ENCODE data around the gene MAP4K3.
A peak's percentile ranks its signal among the peaks of the same experiment; 100 is the strongest.

Gene MAP4K3

DNA sequence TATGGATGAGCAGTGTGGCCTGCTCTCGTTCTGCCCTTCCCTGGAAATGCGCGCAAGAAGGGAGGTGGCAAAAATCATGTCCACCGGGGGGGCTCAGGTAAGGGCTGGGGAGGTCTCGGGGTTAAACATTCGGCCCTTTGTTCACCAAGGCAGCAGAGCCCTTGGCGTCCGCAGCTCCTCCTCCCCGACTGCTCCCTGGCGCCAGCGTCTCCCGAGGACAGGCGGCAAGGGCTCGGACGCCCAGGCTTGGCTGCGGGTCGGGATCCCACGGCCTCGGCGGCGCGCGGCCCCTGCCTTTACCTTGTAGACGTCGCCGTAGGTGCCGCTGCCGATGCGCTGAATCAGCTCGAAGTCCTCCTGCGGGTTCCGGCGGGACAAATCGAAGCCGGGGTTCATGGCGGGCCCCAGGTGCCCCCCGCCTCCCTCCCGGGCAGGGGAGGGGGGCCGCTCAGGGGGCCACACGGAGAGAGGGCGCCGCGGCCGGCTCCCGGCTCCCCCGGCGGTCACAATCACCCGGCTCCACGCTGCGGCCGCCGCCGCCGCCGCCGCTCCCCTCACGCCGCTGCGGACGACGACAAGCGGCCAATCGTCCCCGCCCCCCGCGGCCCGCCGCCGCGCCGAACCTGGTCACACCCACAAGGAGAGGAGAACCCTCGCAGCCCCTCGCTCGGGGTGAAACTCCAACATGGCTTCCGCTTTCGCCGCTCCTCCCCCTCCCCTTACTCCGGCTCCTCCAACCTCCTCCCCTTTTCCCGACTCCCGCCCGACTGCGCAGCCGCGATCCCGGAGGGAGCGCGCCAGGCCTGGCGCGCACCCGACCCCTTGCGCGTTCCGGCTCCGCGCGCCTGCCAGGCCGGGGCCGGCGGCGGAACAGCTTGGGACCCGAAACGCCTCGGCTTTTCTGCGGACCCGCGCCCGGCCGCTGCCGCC, at the start of gene MAP4K3:
MAP4K3 (minus strand) TSS at position 694 of the 930 bp plus-strand sequence; CDS start at position 396, 298 bp downstream.
- DNase-seq (ENCODE audit: low spot score), result peak; percentile 93
- TF ChIP-seq, protein P1, sequence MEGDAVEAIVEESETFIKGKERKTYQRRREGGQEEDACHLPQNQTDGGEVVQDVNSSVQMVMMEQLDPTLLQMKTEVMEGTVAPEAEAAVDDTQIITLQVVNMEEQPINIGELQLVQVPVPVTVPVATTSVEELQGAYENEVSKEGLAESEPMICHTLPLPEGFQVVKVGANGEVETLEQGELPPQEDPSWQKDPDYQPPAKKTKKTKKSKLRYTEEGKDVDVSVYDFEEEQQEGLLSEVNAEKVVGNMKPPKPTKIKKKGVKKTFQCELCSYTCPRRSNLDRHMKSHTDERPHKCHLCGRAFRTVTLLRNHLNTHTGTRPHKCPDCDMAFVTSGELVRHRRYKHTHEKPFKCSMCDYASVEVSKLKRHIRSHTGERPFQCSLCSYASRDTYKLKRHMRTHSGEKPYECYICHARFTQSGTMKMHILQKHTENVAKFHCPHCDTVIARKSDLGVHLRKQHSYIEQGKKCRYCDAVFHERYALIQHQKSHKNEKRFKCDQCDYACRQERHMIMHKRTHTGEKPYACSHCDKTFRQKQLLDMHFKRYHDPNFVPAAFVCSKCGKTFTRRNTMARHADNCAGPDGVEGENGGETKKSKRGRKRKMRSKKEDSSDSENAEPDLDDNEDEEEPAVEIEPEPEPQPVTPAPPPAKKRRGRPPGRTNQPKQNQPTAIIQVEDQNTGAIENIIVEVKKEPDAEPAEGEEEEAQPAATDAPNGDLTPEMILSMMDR (IDR thresholded peaks at IDR 0.05; ENCODE audit: extremely low read depth, insufficient read depth, missing control alignments), result no peak
- in situ Hi-C loops (cut with MboI; ENCODE audit: low pct_unique_long_range_greater_than_20kb, low sequenced_read_pairs, unreplicated experiment), result no loop called here

DNA sequence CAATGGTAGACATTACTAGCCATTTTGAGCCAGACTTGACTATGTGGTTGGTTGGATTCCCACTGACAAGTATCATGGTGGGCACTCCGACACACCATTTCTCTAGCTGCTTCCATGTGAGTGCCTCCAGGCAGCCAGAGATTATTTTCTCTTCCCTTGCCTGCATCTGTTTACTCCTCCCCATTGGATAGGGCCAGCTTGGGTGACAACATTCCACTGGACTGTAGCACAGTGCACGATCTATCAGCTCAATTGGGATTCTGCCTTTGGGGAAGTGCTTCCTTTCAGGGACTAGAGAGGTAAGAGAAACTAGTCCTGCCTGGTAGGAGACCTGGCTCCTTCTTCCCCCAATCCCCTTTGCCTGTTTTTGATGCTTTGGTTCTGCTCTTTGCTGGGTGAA, 49.0 kb upstream of the MAP4K3 start:
- DNase-seq (ENCODE audit: low spot score), result no peak
- TF ChIP-seq, protein P1 (IDR thresholded peaks at IDR 0.05; ENCODE audit: extremely low read depth, insufficient read depth, missing control alignments), result no peak
- in situ Hi-C loops (cut with MboI; ENCODE audit: low pct_unique_long_range_greater_than_20kb, low sequenced_read_pairs, unreplicated experiment), result no loop called here

DNA sequence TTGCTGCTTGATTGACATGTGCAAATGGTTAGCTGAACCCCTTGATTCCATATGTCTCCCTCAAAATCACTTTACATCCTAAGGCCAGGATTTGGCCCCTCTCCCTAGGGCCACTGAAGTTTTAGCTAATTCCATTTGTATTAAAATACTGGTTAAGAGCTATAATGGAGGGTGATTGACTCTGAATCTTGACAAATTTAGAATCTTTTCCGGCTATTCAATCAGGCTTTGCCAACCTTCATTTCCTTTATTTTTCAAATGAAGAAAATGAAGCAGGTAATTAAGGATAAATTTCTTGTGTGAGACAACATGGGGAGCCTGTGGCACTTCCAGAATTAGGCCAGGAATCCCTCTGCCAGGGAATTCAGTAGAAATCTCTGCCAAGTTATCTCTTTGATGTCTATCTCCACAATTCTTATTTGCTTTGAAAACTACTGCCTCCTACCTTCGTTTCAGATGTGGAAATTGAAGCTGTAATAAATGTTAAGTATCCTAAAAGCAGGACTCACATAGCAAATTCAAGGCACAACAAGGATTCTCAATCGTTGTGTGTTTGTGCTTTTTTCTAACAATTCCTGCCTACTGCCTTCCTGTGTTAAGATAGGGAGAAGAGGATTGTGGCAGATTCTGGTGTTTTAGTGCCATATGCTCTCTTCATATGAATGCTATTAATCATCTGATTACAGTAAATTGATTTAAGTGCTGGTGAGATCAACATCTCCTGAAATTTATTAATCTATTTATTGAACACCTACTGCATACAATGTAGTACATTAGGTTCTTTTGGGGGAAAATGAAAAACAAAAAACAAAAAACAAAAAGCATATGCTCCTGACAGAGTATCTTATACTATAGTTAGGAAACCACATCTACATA, 47.8 kb upstream of the MAP4K3 start:
- in situ Hi-C loops (cut with MboI; ENCODE audit: low pct_unique_long_range_greater_than_20kb, low sequenced_read_pairs, unreplicated experiment), result no loop called here
- TF ChIP-seq, protein P1 (IDR thresholded peaks at IDR 0.05; ENCODE audit: extremely low read depth, insufficient read depth, missing control alignments), result no peak
- no peak for DNase-seq (ENCODE audit: low spot score)

DNA sequence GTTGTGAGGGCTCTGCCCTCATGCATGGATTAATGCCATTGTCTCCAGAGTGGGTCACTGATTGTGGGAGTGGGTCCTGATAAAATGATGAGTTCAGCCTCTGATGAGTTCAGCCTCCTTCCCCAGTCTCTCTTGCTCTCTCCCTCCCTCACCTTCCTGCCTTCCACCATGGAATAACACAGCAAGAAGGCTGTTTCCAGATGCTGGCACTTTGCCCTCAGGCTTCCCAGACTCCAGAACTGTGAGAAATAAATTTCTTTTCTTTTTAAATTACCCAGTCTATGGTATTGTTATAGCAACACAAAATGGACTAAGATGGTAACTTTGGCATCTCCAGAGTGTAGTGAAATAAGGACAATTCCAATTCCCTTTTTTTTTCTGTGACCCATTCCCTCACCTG, 47.1 kb upstream of the MAP4K3 start:
- in situ Hi-C loops (cut with MboI; ENCODE audit: low pct_unique_long_range_greater_than_20kb, low sequenced_read_pairs, unreplicated experiment), result no loop called here
- TF ChIP-seq, protein P1 (IDR thresholded peaks at IDR 0.05; ENCODE audit: extremely low read depth, insufficient read depth, missing control alignments), result no peak
- no peak for DNase-seq (ENCODE audit: low spot score)

DNA sequence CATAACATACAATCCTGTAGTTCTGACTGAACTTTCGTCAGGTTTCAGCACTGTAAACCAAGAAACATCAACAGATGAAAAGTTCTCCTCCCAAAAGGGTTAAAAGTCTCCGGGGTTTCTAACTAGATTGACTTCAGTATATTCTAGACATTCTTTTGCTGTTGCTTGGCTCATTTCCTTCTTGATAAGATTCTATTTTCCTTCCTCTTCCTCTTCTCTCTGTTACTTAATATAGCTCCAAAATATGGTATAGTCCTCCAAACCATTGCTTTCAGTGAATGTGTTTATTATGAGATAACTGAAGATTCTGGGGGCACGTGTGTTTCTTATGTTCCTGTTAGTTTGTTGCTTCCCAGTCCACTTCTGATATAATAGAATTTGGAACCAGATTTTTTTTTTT, 46.4 kb upstream of the MAP4K3 start:
- no peak for DNase-seq (ENCODE audit: low spot score)
- in situ Hi-C loops (cut with MboI; ENCODE audit: low pct_unique_long_range_greater_than_20kb, low sequenced_read_pairs, unreplicated experiment), result no loop called here
- TF ChIP-seq, protein P1 (IDR thresholded peaks at IDR 0.05; ENCODE audit: extremely low read depth, insufficient read depth, missing control alignments), result no peak

DNA sequence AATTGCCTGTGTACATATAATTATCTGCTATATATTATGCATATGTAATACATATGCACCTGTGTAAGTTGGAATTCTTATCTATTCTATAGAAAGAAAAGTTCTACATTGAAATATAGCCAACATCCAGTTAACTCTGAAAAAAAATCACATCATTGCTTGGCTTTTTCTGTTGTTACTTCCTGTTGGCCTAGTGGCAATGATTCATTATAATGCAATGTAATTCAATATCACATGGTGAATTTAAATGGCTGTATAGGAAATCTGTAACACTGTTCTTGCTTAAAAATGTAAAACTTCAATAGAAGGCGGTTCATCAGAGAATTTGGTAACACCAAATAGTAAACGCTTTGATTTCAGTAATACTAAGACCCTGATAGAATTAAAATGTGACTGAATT, 44.5 kb upstream of the MAP4K3 start:
- in situ Hi-C loops (cut with MboI; ENCODE audit: low pct_unique_long_range_greater_than_20kb, low sequenced_read_pairs, unreplicated experiment), result no loop called here

More for the DNA sequence above, 44.5 kb upstream of the MAP4K3 start:
- no peak for DNase-seq (ENCODE audit: low spot score)
- TF ChIP-seq, protein P1 (IDR thresholded peaks at IDR 0.05; ENCODE audit: extremely low read depth, insufficient read depth, missing control alignments), result no peak
